Heart right ventricle (tissue), 16 donors: ENCODE measurements around the gene PPM1F. TPM values are rescaled to one million over a fixed set of nuclear protein-coding genes. Genes with fewer than 3 reads are reported as not detected.
"Not testable (repeated sequence)": the region's sequence is repeated elsewhere in the genome, so short reads cannot be mapped to it uniquely, and the experiment has no call there.

Source experiments
- ATAC-seq, 8 donors: fragments of 200-7000 bp; cut with Tn5 transposase; one replicate each; pipeline ENCODE4 v1.9.1; 2020; ENCODE audit warnings: mild to moderate bottlenecking in 8 of 8, moderate library complexity in 8 of 8, moderate number of reproducible peaks in 1 of 8
- DNase-seq, 2 donors: peaks; one replicate each; pipeline ENCODE4 v3.0.0-alpha.2; 2020
- H3K27ac ChIP-seq, 10 donors: fragments of 200-600 bp; sonication (generic) in 2 of 10; one replicate each; pipeline versions ENCODE4 v1.5.0 to v1.8.0; 2020 to 2022; ENCODE audit warnings: mild to moderate bottlenecking in 3 of 10
- H3K27me3 ChIP-seq, 7 donors: fragments of 200-600 bp; one replicate each; pipeline ENCODE4 v1.8.0; 2021 to 2022; ENCODE audit warnings: mild to moderate bottlenecking in 2 of 7
- H3K36me3 ChIP-seq, 9 donors: fragments of 200-600 bp; sonication (generic) in 1 of 9; one replicate each; pipeline versions ENCODE4 v1.5.0 to v1.8.0; 2020 to 2022; ENCODE audit warnings: mild to moderate bottlenecking in 2 of 9
- H3K4me1 ChIP-seq, 9 donors: fragments of 200-600 bp; sonication (generic) in 1 of 9; one replicate each; pipeline versions ENCODE4 v1.5.0 to v1.8.0; 2020 to 2022; ENCODE audit warnings: mild to moderate bottlenecking in 4 of 9
- H3K4me3 ChIP-seq, 10 donors: fragments of 200-600 bp; sonication (generic) in 2 of 10; one replicate each; pipeline versions ENCODE4 v1.5.0 to v1.8.0; 2020 to 2022; ENCODE audit warnings: mild to moderate bottlenecking in 7 of 10, moderate library complexity in 2 of 10
- H3K9me3 ChIP-seq, 11 donors: fragments of 200-600 bp in 10 of 11; sonication (generic) in 2 of 11; one replicate each; pipeline versions ENCODE4 v1.5.0 to v1.8.0; 2013 to 2022; ENCODE audit warnings: mild to moderate bottlenecking in 2 of 11, control low read depth in 1 of 11, moderate library complexity in 1 of 11
- CTCF ChIP-seq, 9 donors: fragments of 200-600 bp; sonication (generic) in 2 of 9; IDR thresholded peaks; one replicate each; pipeline versions ENCODE4 v1.5.0 to v1.8.0; 2021 to 2022; ENCODE audit warnings: antibody characterized with exemption in 9 of 9, mild to moderate bottlenecking in 5 of 9, moderate library complexity in 1 of 9
- WGBS, 2 donors: extraction: QIAGEN DNeasy Blood & Tissue Kit; methylation state at CpG; one replicate each; pipeline ENCODE4 v1.1.7; 2013; ENCODE audit warnings: inconsistent platforms in 1 of 2; 5-methylcytosine and 5-hydroxymethylcytosine counted together
- intact Hi-C, 10 donors: fragments of 100-400 bp; cut with DNase I; formaldehyde crosslinking; loops; one replicate each; pipeline versions ENCODE4 v1.11.1 to v1.14.2; 2022
- polyA plus RNA-seq, 2 donors: library from polyadenylated mRNA; stranded (reverse); fragments of 200-250 nt; gene quantifications; one replicate each; pipeline ENCODE4 v1.2.3, GENCODE V29; 2013
- total RNA-seq, 10 donors: library from RNA; stranded (reverse); fragmentation: NEBNext Ultra II Directional in 3 of 10; extraction: Animal tissue kit (Norgen Biotek cat#: 25700) in 3 of 10; gene quantifications; one replicate each; pipeline versions ENCODE4 v1.2.1 to v1.2.4, GENCODE V29; 2021 to 2023
- donor health status: Arrhythmogenic right ventricular cardiomyopathy.
- donor health status: ischemic (EF 13 %, LVEDD 7.1; RV severe dilation, severe dysfunction).
- donor health status: healthy with polysubstance abuse.
- donor health status: DM: no; HTN: yes; CAD: no.
- donor health status: DM: no; HTN: no; CAD: no.
- donor health status: ischemic (EF 25% LVEDD 6.9; RV normal size, moderate dysfunction).
- donor health status: ischemic (EF 25% LVEDD 5.7; RV mildly dilated, moderate dysfunction).
- donor health status: healthy.
- donor health status: DM: yes; HTN: yes; CAD: no.
- donor health status: Ischemic cardiomyopathy.
- donor health status: ischemic (EF 35%, LVEDD 5.7; RV mildly dilated, moderate dysfunction).
- donor health status: nonischemic (EF 11% LVEDD 7.7; RV severe dilation, severe dysfunction).
- donor health status: DM: yes; HTN: yes; CAD: no.
- donor health status: PGD.
- donor health status: ischemic (EF 29% LVEDD 5.4; RV normal size, mild dysfunction).
- donor health status: nonischemic (EF 23%, LVEDD 6.1; RV moderate dilation, normal function).

Gene PPM1F
- total and polyA plus RNA-seq, 12 donors = 11.8 to 31.4 (median 18.1) TPM

- no peak overlapping the region for H3K4me3 ChIP-seq
- DNase-seq = no peak
- H3K9me3 ChIP-seq = peaks cover 0 to 7% (median 0%) of the 10 kb centered on the region in 11 donors
- H3K27me3 ChIP-seq = no peaks in the 10 kb centered on the region
- no peaks in the 10 kb centered on the region for H3K4me1 ChIP-seq
- no peak overlapping the region for H3K27ac ChIP-seq
- intact Hi-C loops = no loop called here
- 91 to 93% methylated on average over 8 of the region's 8 CpGs for WGBS, 2 donors
- no peak for TF ChIP-seq CTCF (IDR thresholded peaks at IDR 0.05)
- no peak for ATAC-seq
- no peaks in the 10 kb centered on the region for H3K36me3 ChIP-seq
Observed at GRCh38 chr22:21894799-21895198, 57.8 kb downstream of the PPM1F start.

GRCh38 chr22:21889251-21889990 lies 63.2 kb downstream of the PPM1F start:
- intact Hi-C loops = no loop called here
- H3K27me3 ChIP-seq = no peaks in the 10 kb centered on the region
- no peaks in the 10 kb centered on the region for H3K36me3 ChIP-seq
- TF ChIP-seq CTCF (IDR thresholded peaks at IDR 0.05) = no peak
- DNase-seq = no peak
- WGBS, 2 donors = 96% methylated on average over 10 of the region's 10 CpGs
- no peak overlapping the region for H3K4me3 ChIP-seq
- H3K4me1 ChIP-seq = no peaks in the 10 kb centered on the region
- no peak for ATAC-seq
- no peak overlapping the region for H3K27ac ChIP-seq
- H3K9me3 ChIP-seq = no peaks in the 10 kb centered on the region

- no peak for TF ChIP-seq CTCF (IDR thresholded peaks at IDR 0.05)
- ATAC-seq (no peak), DNase-seq (no peak)
- Histone ChIP-seq H3K4me1 (no peaks in the 10 kb centered on the region), H3K36me3 (no peaks in the 10 kb centered on the region), H3K9me3 (no peaks in the 10 kb centered on the region), H3K4me3 (no peak overlapping the region), H3K27me3 (no peaks in the 10 kb centered on the region), H3K27ac (no peak overlapping the region)
- intact Hi-C loops = no loop called here
Observed at GRCh38 chr22:21887841-21888240, 64.8 kb downstream of the PPM1F start.

GRCh38 chr22:21883930-21884329 lies 68.7 kb downstream of the PPM1F start:
- H3K36me3 ChIP-seq, ATAC-seq, H3K27ac ChIP-seq, H3K4me1 ChIP-seq, H3K27me3 ChIP-seq, intact Hi-C loops, DNase-seq, H3K4me3 ChIP-seq, H3K9me3 ChIP-seq: not testable (repeated sequence)
- 96 to 98% methylated on average over 16 to 18 of the region's 26 CpGs for WGBS, 2 donors

- H3K36me3 ChIP-seq, H3K9me3 ChIP-seq, H3K27ac ChIP-seq, ATAC-seq, H3K4me3 ChIP-seq, H3K27me3 ChIP-seq, H3K4me1 ChIP-seq, intact Hi-C loops, DNase-seq: not testable (repeated sequence)
- WGBS, 2 donors = 62 to 71% methylated on average over 1 to 3 of the region's 7 CpGs
Observed at GRCh38 chr22:21882754-21883333, 69.8 kb downstream of the PPM1F start.
